ENCODE data around the gene NHSL2.

NHSL2 gene

GRCh38 chrX:72015383-72015782 is 104.7 kb downstream of the NHSL2 start:
- no peak overlapping the region for H3K27ac ChIP-seq (ENCODE audit: low read depth, low read length)
- H3K36me3 ChIP-seq (ENCODE audit: control insufficient read depth, insufficient read depth, low read length): no peaks in the 10 kb centered on the region
- H3K9ac ChIP-seq (ENCODE audit: low read length): no peak overlapping the region
- H3K4me1 ChIP-seq (ENCODE audit: control insufficient read depth, insufficient read depth, low read length): peaks cover 9% of the 10 kb centered on the region
- no peak overlapping the region for H3K4me3 ChIP-seq (ENCODE audit: low read length)
- no peaks in the 10 kb centered on the region for H3K27me3 ChIP-seq (ENCODE audit: control insufficient read depth, insufficient read depth, low read length)

GRCh38 chrX:72016881-72017783 is 106.5 kb downstream of the NHSL2 start:
- H3K9ac ChIP-seq (ENCODE audit: low read length): no peak overlapping the region
- no peaks in the 10 kb centered on the region for H3K27me3 ChIP-seq (ENCODE audit: control insufficient read depth, insufficient read depth, low read length)
- H3K4me1 ChIP-seq (ENCODE audit: control insufficient read depth, insufficient read depth, low read length): peaks cover 12% of the 10 kb centered on the region
- H3K27ac ChIP-seq (ENCODE audit: low read depth, low read length): no peak overlapping the region
- H3K36me3 ChIP-seq (ENCODE audit: control insufficient read depth, insufficient read depth, low read length): no peaks in the 10 kb centered on the region
- H3K4me3 ChIP-seq (ENCODE audit: low read length): no peak overlapping the region

GRCh38 chrX:72018277-72019112 is 107.8 kb downstream of the NHSL2 start:
- Histone ChIP-seq H3K4me1 (ENCODE audit: control insufficient read depth, insufficient read depth, low read length) (peaks cover 12% of the 10 kb centered on the region), H3K36me3 (ENCODE audit: control insufficient read depth, insufficient read depth, low read length) (no peaks in the 10 kb centered on the region), H3K27ac (ENCODE audit: low read depth, low read length) (peak overlapping the region; percentile 72), H3K4me3 (ENCODE audit: low read length) (peak overlapping the region; percentile 29), H3K9ac (ENCODE audit: low read length) (peak overlapping the region; percentile 14), H3K27me3 (ENCODE audit: control insufficient read depth, insufficient read depth, low read length) (peaks cover 3% of the 10 kb centered on the region)

GRCh38 chrX:72019487-72019886 is 108.8 kb downstream of the NHSL2 start:
- peaks cover 12% of the 10 kb centered on the region for H3K4me1 ChIP-seq (ENCODE audit: control insufficient read depth, insufficient read depth, low read length)
- H3K36me3 ChIP-seq (ENCODE audit: control insufficient read depth, insufficient read depth, low read length): no peaks in the 10 kb centered on the region
- H3K4me3 ChIP-seq (ENCODE audit: low read length): no peak overlapping the region
- peaks cover 5% of the 10 kb centered on the region for H3K27me3 ChIP-seq (ENCODE audit: control insufficient read depth, insufficient read depth, low read length)
- no peak overlapping the region for H3K9ac ChIP-seq (ENCODE audit: low read length)
- peak overlapping the region; percentile 72 for H3K27ac ChIP-seq (ENCODE audit: low read depth, low read length)

GRCh38 chrX:72020204-72020603 is 109.6 kb downstream of the NHSL2 start:
- no peak overlapping the region for H3K9ac ChIP-seq (ENCODE audit: low read length)
- H3K27me3 ChIP-seq (ENCODE audit: control insufficient read depth, insufficient read depth, low read length): peaks cover 6% of the 10 kb centered on the region
- peaks cover 12% of the 10 kb centered on the region for H3K4me1 ChIP-seq (ENCODE audit: control insufficient read depth, insufficient read depth, low read length)
- peak overlapping the region; percentile 72 for H3K27ac ChIP-seq (ENCODE audit: low read depth, low read length)
- H3K4me3 ChIP-seq (ENCODE audit: low read length): no peak overlapping the region
- no peaks in the 10 kb centered on the region for H3K36me3 ChIP-seq (ENCODE audit: control insufficient read depth, insufficient read depth, low read length)

- Histone ChIP-seq H3K4me3 (ENCODE audit: low read length) (no peak overlapping the region), H3K9ac (ENCODE audit: low read length) (no peak overlapping the region), H3K27ac (ENCODE audit: low read depth, low read length) (peak overlapping the region; percentile 72), H3K27me3 (ENCODE audit: control insufficient read depth, insufficient read depth, low read length) (peaks cover 8% of the 10 kb centered on the region), H3K4me1 (ENCODE audit: control insufficient read depth, insufficient read depth, low read length) (peaks cover 12% of the 10 kb centered on the region), H3K36me3 (ENCODE audit: control insufficient read depth, insufficient read depth, low read length) (no peaks in the 10 kb centered on the region)
These were observed 110.1 kb downstream of the NHSL2 start for GRCh38 chrX:72020788-72021187.

- peaks cover 18% of the 10 kb centered on the region for H3K4me1 ChIP-seq (ENCODE audit: control insufficient read depth, insufficient read depth, low read length)
These were observed 111.3 kb downstream of the NHSL2 start for GRCh38 chrX:72021975-72022374.

GRCh38 chrX:72023071-72023470 is 112.4 kb downstream of the NHSL2 start:
- Histone ChIP-seq H3K27ac (ENCODE audit: low read depth, low read length) (no peak overlapping the region), H3K4me1 (ENCODE audit: control insufficient read depth, insufficient read depth, low read length) (peaks cover 19% of the 10 kb centered on the region), H3K27me3 (ENCODE audit: control insufficient read depth, insufficient read depth, low read length) (peaks cover 10% of the 10 kb centered on the region), H3K4me3 (ENCODE audit: low read length) (no peak overlapping the region), H3K9ac (ENCODE audit: low read length) (no peak overlapping the region), H3K36me3 (ENCODE audit: control insufficient read depth, insufficient read depth, low read length) (no peaks in the 10 kb centered on the region)

More at GRCh38 chrX:72021975-72022374, 111.3 kb downstream of the NHSL2 start:
- H3K36me3 ChIP-seq (ENCODE audit: control insufficient read depth, insufficient read depth, low read length): no peaks in the 10 kb centered on the region
- H3K9ac ChIP-seq (ENCODE audit: low read length): no peak overlapping the region
- no peak overlapping the region for H3K27ac ChIP-seq (ENCODE audit: low read depth, low read length)
- no peak overlapping the region for H3K4me3 ChIP-seq (ENCODE audit: low read length)
- H3K27me3 ChIP-seq (ENCODE audit: control insufficient read depth, insufficient read depth, low read length): peaks cover 10% of the 10 kb centered on the region

GRCh38 chrX:72025236-72025770 is 114.7 kb downstream of the NHSL2 start:
- peaks cover 22% of the 10 kb centered on the region for H3K4me1 ChIP-seq (ENCODE audit: control insufficient read depth, insufficient read depth, low read length)
- H3K27me3 ChIP-seq (ENCODE audit: control insufficient read depth, insufficient read depth, low read length): peaks cover 10% of the 10 kb centered on the region

GRCh38 chrX:72026341-72027023 is 115.8 kb downstream of the NHSL2 start:
- H3K4me3 ChIP-seq (ENCODE audit: low read length): no peak overlapping the region
- peaks cover 10% of the 10 kb centered on the region for H3K27me3 ChIP-seq (ENCODE audit: control insufficient read depth, insufficient read depth, low read length)
- peak overlapping the region; percentile 78 for H3K27ac ChIP-seq (ENCODE audit: low read depth, low read length)
- no peak overlapping the region for H3K9ac ChIP-seq (ENCODE audit: low read length)
- no peaks in the 10 kb centered on the region for H3K36me3 ChIP-seq (ENCODE audit: control insufficient read depth, insufficient read depth, low read length)
- peaks cover 20% of the 10 kb centered on the region for H3K4me1 ChIP-seq (ENCODE audit: control insufficient read depth, insufficient read depth, low read length)

More at GRCh38 chrX:72025236-72025770, 114.7 kb downstream of the NHSL2 start:
- Histone ChIP-seq H3K4me3 (ENCODE audit: low read length) (no peak overlapping the region), H3K9ac (ENCODE audit: low read length) (no peak overlapping the region), H3K36me3 (ENCODE audit: control insufficient read depth, insufficient read depth, low read length) (no peaks in the 10 kb centered on the region), H3K27ac (ENCODE audit: low read depth, low read length) (no peak overlapping the region)

- Histone ChIP-seq H3K27me3 (ENCODE audit: control insufficient read depth, insufficient read depth, low read length) (peaks cover 10% of the 10 kb centered on the region), H3K4me3 (ENCODE audit: low read length) (peak overlapping the region; percentile 3), H3K27ac (ENCODE audit: low read depth, low read length) (peak overlapping the region; percentile 78), H3K36me3 (ENCODE audit: control insufficient read depth, insufficient read depth, low read length) (no peaks in the 10 kb centered on the region), H3K4me1 (ENCODE audit: control insufficient read depth, insufficient read depth, low read length) (peaks cover 20% of the 10 kb centered on the region), H3K9ac (ENCODE audit: low read length) (no peak overlapping the region)
These were observed 116.6 kb downstream of the NHSL2 start for GRCh38 chrX:72027024-72027913.

All from rectal smooth muscle tissue (tissue), 1 donor.